Endothelial cell (in vitro differentiated cells): ENCODE results near the gene LY6G6F. TPM values are rescaled to one million over a fixed set of nuclear protein-coding genes. Genes with fewer than 3 reads are reported as not detected.
A peak's percentile ranks its signal among the peaks of the same experiment; 100 is the strongest.

Experiments
- DNase-seq: peaks from one replicate; pipeline ENCODE4 v3.0.0; 2021; ENCODE audit warnings: low spot score
- H3K27ac Mint-ChIP-seq: one replicate; pipeline ENCODE4 v1.8.0; 2021; ENCODE audit warnings: mixed read lengths, inconsistent platforms; ENCODE audit not compliant: unreplicated experiment
- H3K27me3 Mint-ChIP-seq: one replicate; pipeline ENCODE4 v1.8.0; 2021; ENCODE audit warnings: mild to moderate bottlenecking, moderate library complexity, mixed read lengths, inconsistent platforms; ENCODE audit not compliant: unreplicated experiment
- H3K36me3 Mint-ChIP-seq: one replicate; pipeline ENCODE4 v1.8.0; 2021; ENCODE audit warnings: mild to moderate bottlenecking, low read depth, mixed read lengths, inconsistent platforms; ENCODE audit not compliant: unreplicated experiment
- H3K4me1 Mint-ChIP-seq: one replicate; pipeline ENCODE4 v1.8.0; 2021; ENCODE audit warnings: mild to moderate bottlenecking, mixed read lengths, inconsistent platforms; ENCODE audit not compliant: unreplicated experiment
- H3K4me3 Mint-ChIP-seq: one replicate; pipeline ENCODE4 v1.8.0; 2021; ENCODE audit warnings: mild to moderate bottlenecking, mixed read lengths, inconsistent platforms; ENCODE audit not compliant: unreplicated experiment
- H3K9me3 Mint-ChIP-seq: one replicate; pipeline ENCODE4 v1.8.0; 2021; ENCODE audit warnings: mixed read lengths, inconsistent platforms; ENCODE audit not compliant: unreplicated experiment
- total RNA-seq: library from RNA; stranded (reverse); fragmentation: NEBNext Ultra II Directional; extraction: Animal tissue kit (Norgen Biotek cat#: 25700); gene quantifications from one replicate; pipeline ENCODE4 v1.2.1, GENCODE V29; 2021; ENCODE audit not compliant: unreplicated experiment
- TF ChIP-seq, protein P1 (sequence below): fragments of 200-600 bp; sonication (generic); IDR thresholded peaks from one replicate; pipeline ENCODE4 v1.5.0; 2021; ENCODE audit warnings: antibody characterized with exemption; ENCODE audit not compliant: unreplicated experiment

The LY6G6F gene
- total RNA-seq, 1 donor from 2014 or later: not detected

- TF ChIP-seq, protein P1, sequence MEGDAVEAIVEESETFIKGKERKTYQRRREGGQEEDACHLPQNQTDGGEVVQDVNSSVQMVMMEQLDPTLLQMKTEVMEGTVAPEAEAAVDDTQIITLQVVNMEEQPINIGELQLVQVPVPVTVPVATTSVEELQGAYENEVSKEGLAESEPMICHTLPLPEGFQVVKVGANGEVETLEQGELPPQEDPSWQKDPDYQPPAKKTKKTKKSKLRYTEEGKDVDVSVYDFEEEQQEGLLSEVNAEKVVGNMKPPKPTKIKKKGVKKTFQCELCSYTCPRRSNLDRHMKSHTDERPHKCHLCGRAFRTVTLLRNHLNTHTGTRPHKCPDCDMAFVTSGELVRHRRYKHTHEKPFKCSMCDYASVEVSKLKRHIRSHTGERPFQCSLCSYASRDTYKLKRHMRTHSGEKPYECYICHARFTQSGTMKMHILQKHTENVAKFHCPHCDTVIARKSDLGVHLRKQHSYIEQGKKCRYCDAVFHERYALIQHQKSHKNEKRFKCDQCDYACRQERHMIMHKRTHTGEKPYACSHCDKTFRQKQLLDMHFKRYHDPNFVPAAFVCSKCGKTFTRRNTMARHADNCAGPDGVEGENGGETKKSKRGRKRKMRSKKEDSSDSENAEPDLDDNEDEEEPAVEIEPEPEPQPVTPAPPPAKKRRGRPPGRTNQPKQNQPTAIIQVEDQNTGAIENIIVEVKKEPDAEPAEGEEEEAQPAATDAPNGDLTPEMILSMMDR: no peak
- DNase-seq: no peak
- peak overlapping the region; percentile 84 for H3K27ac Mint-ChIP-seq
- peak overlapping the region; percentile 91 for H3K4me3 Mint-ChIP-seq
- H3K27me3 Mint-ChIP-seq: peaks cover 10% of the 10 kb centered on the region
- no peaks in the 10 kb centered on the region for H3K9me3 Mint-ChIP-seq
- H3K4me1 Mint-ChIP-seq: peaks cover 32% of the 10 kb centered on the region
- peaks cover 4% of the 10 kb centered on the region for H3K36me3 Mint-ChIP-seq
Observed at GRCh38 chr6:31659649-31660380, 46.9 kb upstream of the LY6G6F start.

DNA sequence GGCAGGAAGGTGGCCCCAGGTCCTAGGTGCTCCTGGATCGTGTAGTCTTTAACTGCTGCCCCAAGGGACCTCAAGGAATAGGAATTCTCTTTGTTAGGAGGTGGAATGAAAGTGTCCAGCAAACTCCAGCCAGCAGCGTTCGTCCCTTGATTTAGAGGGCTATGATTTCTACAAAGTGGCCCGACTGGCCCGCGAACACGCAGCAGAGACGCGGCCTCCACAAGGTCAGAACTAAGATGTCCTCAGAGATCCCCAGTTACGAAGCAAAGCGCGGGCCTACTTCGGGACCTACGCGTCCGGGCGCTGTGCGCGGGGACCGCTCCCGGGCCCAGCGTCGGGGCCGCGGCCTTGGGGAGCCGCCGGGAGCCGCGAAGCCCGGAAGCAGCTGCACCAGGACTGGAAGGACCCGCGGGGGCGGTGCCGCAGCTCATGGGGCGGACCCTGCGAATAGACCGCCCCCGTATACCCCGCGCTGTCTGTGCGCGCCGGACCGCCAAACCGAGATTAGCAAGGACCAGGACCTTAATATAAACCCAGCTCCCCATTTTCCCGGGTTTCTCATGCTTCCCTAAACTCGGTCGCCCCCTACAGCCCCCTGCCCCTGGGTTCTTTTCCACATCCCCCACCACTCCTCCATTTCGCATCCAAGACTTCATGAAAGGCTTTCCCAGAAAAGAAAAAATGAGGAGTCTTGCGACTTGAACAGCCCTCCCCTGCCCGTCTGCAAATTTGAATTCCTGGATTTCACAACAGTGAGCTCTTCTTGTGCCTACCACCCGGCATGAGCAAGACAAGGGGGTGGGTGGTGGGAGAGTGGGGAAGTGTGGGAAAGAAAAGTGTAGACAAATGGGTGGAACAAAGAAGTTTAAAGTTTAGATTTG is 46.0 kb upstream of the LY6G6F start, which contains the start of gene C6orf47:
TSS of gene C6orf47 (minus strand) at position 398 of the 881 bp plus-strand sequence. CDS start 831 bp downstream, outside the sequence.
- peaks cover 33% of the 10 kb centered on the region for H3K4me1 Mint-ChIP-seq

GRCh38 chr6:31661262-31662123 is 45.2 kb upstream of the LY6G6F start:
- DNase-seq: no peak
- no peaks in the 10 kb centered on the region for H3K9me3 Mint-ChIP-seq
- TF ChIP-seq, protein P1: no peak
- H3K27ac Mint-ChIP-seq: no peak overlapping the region
- peaks cover 6% of the 10 kb centered on the region for H3K36me3 Mint-ChIP-seq
- H3K27me3 Mint-ChIP-seq: peaks cover 7% of the 10 kb centered on the region
- H3K4me3 Mint-ChIP-seq: peak overlapping the region; percentile 86
- peaks cover 35% of the 10 kb centered on the region for H3K4me1 Mint-ChIP-seq

More for the DNA sequence above, 46.0 kb upstream of the LY6G6F start, which contains the start of gene C6orf47:
- Mint-ChIP-seq H3K9me3 (no peaks in the 10 kb centered on the region), H3K27ac (peak within 1 kb of the TSS; percentile 84), H3K27me3 (peaks cover 7% of the 10 kb centered on the region), H3K36me3 (peaks cover 4% of the 10 kb centered on the region), H3K4me3 (peak within 1 kb of the TSS; percentile 91)
- DNase-seq: peak; percentile 75
- TF ChIP-seq, protein P1: no peak

DNA sequence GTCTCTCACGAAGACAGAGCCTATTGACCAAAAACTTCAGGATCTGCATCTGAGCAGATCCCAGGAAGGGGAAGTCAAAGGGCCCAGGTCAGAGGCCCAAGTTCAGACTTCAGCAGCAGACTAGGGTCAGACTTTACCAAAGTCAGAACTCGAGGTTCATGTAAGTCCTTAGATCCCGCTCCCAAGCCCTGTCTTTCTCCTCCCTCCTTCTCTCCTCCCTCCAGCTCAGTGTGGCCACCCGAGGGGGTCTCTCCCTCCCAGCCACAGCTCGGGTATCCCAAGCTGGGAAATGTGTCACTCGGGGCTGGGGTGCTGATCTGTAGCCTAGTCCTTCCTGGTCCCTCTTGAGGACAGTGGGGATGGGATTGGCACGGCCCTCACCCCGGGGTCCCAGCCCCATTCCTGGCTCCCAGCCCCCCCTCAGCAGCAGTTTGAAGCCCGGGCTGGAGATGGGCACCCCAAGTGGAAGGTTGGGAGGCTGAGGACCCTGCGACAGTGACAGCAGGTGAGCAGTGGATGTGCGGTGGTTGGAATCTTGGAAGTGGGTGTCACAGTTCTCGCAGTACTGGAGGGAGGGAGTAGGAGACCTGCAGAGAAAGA is 44.4 kb upstream of the LY6G6F start:
- Mint-ChIP-seq H3K4me1 (peaks cover 39% of the 10 kb centered on the region), H3K27ac (no peak overlapping the region)

More for the DNA sequence above, 44.4 kb upstream of the LY6G6F start:
- Mint-ChIP-seq H3K9me3 (no peaks in the 10 kb centered on the region), H3K36me3 (peaks cover 8% of the 10 kb centered on the region), H3K27me3 (peaks cover 10% of the 10 kb centered on the region), H3K4me3 (peak overlapping the region; percentile 69)
- DNase-seq: no peak
- TF ChIP-seq, protein P1: no peak
